ENCODE data around the gene NDUFV2. TPM values are rescaled to one million over a fixed set of nuclear protein-coding genes. Genes with fewer than 3 reads are reported as not detected.

Gene NDUFV2
- total RNA-seq, 1 experiment from 2014 or later = 194 TPM

GRCh38 chr18:9156604-9157249 lies 54.2 kb downstream of the NDUFV2 start:
- no peak for DNase-seq (ENCODE audit: low read depth, low spot score)
- Histone ChIP-seq H4K20me1 (ENCODE audit: insufficient read depth) (no peaks in the 10 kb centered on the region), H3K27ac (ENCODE audit: low read depth, low read length) (no peak overlapping the region), H3K36me3 (ENCODE audit: control insufficient read depth in 1 of 2, insufficient read depth in 2 of 2, low read length in 2 of 2) (no peaks in the 10 kb centered on the region), H3K9me3 (ENCODE audit: control insufficient read depth in 1 of 2, insufficient read depth in 1 of 2, low read depth in 1 of 2, low read length in 2 of 2) (no peaks in the 10 kb centered on the region), H3K79me2 (ENCODE audit: insufficient read depth, low read length) (peaks cover 50% of the 10 kb centered on the region; the same call in 1 of the 2 replicates), H3K27me3 (ENCODE audit: insufficient read depth, low read length) (no peaks in the 10 kb centered on the region), H3K9me2 (ENCODE audit: insufficient read depth) (no peaks in the 10 kb centered on the region), H3K4me1 (ENCODE audit: control insufficient read depth in 1 of 2, insufficient read depth in 2 of 2, low read length in 2 of 2) (no peaks in the 10 kb centered on the region), H3K4me3 (replicated peaks in 1 of 2; ENCODE audit: low read depth in 1 of 2, low read length in 2 of 2) (no peak overlapping the region), H3K9ac (ENCODE audit: low read length) (no peak overlapping the region), H2AFZ (ENCODE audit: low read depth, low read length, poor library complexity, severe bottlenecking) (no peak overlapping the region), H3K4me2 (ENCODE audit: low read length) (no peak overlapping the region)
- CTCF ChIA-PET = no interaction called here
- intact Hi-C loops (cut with micrococcal nuclease) = no loop called here
- ATAC-seq = no peak
- POLR2A ChIA-PET = no interaction called here
- no peak for TF ChIP-seq ZNF274 (IDR thresholded peaks at IDR 0.05; ENCODE audit: low read depth, low read length)
- no peak for TF ChIP-seq TCF7L2 (IDR thresholded peaks at IDR 0.05; ENCODE audit: borderline replicate concordance, extremely low read depth, insufficient read depth, insufficient read length)
- RAD21 ChIA-PET (ENCODE audit: low non-redundant PET in 1 of 2, low total read pairs in 2 of 2, uncharacterized antibody in 2 of 2, unreplicated experiment in 2 of 2) = no interaction called here
- BruUV-seq (replicated peaks) = no TSS peak

- H3K4me3 ChIP-seq (replicated peaks in 1 of 2; ENCODE audit: low read depth in 1 of 2, low read length in 2 of 2) = no peak overlapping the region
- ChIA-PET RAD21 (ENCODE audit: low non-redundant PET in 1 of 2, low total read pairs in 2 of 2, uncharacterized antibody in 2 of 2, unreplicated experiment in 2 of 2) (no interaction called here), CTCF (no interaction called here), POLR2A (no interaction called here)
- H2AFZ ChIP-seq (ENCODE audit: low read depth, low read length, poor library complexity, severe bottlenecking) = no peak overlapping the region
- peaks cover 39% of the 10 kb centered on the region; the same call in 1 of the 2 replicates for H3K79me2 ChIP-seq (ENCODE audit: insufficient read depth, low read length)
- no peak overlapping the region for H3K4me2 ChIP-seq (ENCODE audit: low read length)
- no peak overlapping the region for H3K9ac ChIP-seq (ENCODE audit: low read length)
- DNase-seq (ENCODE audit: low read depth, low spot score) (no peak), ATAC-seq (no peak)
- no peaks in the 10 kb centered on the region for H3K9me3 ChIP-seq (ENCODE audit: control insufficient read depth in 1 of 2, insufficient read depth in 1 of 2, low read depth in 1 of 2, low read length in 2 of 2)
- no peaks in the 10 kb centered on the region for H3K36me3 ChIP-seq (ENCODE audit: control insufficient read depth in 1 of 2, insufficient read depth in 2 of 2, low read length in 2 of 2)
- no peaks in the 10 kb centered on the region for H3K27me3 ChIP-seq (ENCODE audit: insufficient read depth, low read length)
- H3K9me2 ChIP-seq (ENCODE audit: insufficient read depth) = no peaks in the 10 kb centered on the region
- intact Hi-C loops (cut with micrococcal nuclease) = no loop called here
- TF ChIP-seq FOSL1 (IDR thresholded peaks at IDR 0.05; ENCODE audit: low read depth) (no peak), CBX3 (IDR thresholded peaks at IDR 0.05; ENCODE audit: low read depth) (no peak), EZH2 (IDR thresholded peaks at IDR 0.05) (no peak), ZBTB33 (IDR thresholded peaks at IDR 0.05; ENCODE audit: extremely low read depth, insufficient replicate concordance, low read length) (no peak), ZNF274 (IDR thresholded peaks at IDR 0.05; ENCODE audit: low read depth, low read length) (no peak)
- no peaks in the 10 kb centered on the region for H4K20me1 ChIP-seq (ENCODE audit: insufficient read depth)
- no peak overlapping the region for H3K27ac ChIP-seq (ENCODE audit: low read depth, low read length)
- no TSS peak for BruUV-seq (replicated peaks)
- H3K4me1 ChIP-seq (ENCODE audit: control insufficient read depth in 1 of 2, insufficient read depth in 2 of 2, low read length in 2 of 2) = no peaks in the 10 kb centered on the region
These were observed 55.3 kb downstream of the NDUFV2 start for GRCh38 chr18:9157806-9158205.
